Esophagus squamous epithelium (tissue), 4 donors: ENCODE data around the gene SLC8A2.

Experiments
- POLR2A ChIP-seq, 4 donors: fragments of 450-650 bp; IDR thresholded peaks; one replicate each; pipeline ENCODE4 v1.6.1; 2017; ENCODE audit warnings: antibody characterized with exemption in 4 of 4, mild to moderate bottlenecking in 4 of 4, moderate library complexity in 3 of 4
- TF ChIP-seq, protein P1 (sequence below), 6 experiments: fragments of 450-650 bp in 4 of 6; fragments of 200-600 bp in 2 of 6; sonication (generic) in 2 of 6; IDR thresholded peaks; one replicate each; pipeline ENCODE4 v1.5.1; 2016 to 2019; ENCODE audit warnings: antibody characterized with exemption in 6 of 6, mild to moderate bottlenecking in 4 of 6, moderate library complexity in 4 of 6

DNA sequence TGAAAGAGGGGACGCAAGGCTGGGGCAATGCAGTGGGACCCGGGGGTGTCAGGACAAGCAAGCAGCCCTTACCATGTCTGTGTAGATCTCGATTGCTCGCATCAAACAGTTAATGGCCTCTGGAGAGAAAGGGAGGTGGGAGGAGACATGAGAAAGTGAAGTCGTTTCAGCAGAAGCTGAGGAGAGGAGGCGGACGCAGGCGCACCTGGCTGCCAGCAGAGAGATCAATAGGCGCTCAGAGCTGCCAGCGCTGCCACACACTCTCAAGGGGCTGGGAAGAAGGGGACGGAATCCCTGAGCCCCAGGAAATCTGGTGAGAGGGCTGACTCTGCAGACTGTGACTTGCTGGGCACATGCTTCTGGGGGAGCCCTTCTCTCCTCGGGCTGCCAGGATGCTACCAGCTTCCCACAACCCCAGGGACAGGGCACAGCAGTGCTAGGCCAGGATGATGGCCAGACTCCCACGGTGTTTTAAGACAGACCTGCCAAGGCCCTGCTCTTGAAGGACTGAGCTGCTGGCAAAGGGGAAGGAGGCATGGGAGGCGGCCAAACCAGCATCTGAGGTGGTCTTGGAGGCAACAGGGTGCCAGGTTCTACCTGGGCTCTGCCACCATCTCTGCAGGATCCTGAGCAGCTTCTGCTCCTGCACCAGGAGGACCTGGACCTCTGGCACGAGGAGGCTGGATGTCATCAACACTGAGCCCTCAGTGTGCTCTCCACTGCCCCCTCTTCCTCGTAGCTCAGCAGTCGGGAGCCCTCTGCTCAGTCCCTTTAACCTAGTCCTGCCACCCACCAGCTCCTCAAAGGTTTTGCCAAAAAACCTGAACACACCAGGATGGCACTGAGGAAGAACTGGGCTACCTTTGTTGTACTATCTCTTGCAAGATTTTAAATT lies 24.0 kb upstream of the SLC8A2 start:
- TF ChIP-seq POLR2A (IDR thresholded peaks at IDR 0.05), result no peak
- TF ChIP-seq, protein P1, sequence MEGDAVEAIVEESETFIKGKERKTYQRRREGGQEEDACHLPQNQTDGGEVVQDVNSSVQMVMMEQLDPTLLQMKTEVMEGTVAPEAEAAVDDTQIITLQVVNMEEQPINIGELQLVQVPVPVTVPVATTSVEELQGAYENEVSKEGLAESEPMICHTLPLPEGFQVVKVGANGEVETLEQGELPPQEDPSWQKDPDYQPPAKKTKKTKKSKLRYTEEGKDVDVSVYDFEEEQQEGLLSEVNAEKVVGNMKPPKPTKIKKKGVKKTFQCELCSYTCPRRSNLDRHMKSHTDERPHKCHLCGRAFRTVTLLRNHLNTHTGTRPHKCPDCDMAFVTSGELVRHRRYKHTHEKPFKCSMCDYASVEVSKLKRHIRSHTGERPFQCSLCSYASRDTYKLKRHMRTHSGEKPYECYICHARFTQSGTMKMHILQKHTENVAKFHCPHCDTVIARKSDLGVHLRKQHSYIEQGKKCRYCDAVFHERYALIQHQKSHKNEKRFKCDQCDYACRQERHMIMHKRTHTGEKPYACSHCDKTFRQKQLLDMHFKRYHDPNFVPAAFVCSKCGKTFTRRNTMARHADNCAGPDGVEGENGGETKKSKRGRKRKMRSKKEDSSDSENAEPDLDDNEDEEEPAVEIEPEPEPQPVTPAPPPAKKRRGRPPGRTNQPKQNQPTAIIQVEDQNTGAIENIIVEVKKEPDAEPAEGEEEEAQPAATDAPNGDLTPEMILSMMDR (IDR thresholded peaks at IDR 0.05), result no peak
